ENCODE results near the gene SFMBT2.

SFMBT2 gene

DNA sequence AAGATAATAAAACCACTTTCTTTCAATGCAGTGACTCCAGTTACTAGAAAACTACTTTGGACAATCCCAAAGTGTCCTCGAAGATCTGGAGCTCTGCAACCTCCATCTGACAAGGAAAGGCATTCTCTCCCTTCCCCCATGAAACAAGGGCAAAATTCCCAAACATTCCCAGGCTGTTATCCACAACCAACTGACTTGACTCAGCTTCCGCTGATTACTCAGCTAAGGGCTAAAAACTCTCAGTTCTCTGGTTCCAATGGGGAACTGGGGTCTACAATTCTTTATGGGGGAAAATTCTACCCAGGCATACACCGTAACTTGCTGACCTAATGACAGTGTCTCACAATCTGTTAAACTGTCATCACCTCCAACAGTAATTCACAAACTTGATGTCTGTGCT lies 48.4 kb downstream of the SFMBT2 start:
- DNase-seq, result no peak

DNA sequence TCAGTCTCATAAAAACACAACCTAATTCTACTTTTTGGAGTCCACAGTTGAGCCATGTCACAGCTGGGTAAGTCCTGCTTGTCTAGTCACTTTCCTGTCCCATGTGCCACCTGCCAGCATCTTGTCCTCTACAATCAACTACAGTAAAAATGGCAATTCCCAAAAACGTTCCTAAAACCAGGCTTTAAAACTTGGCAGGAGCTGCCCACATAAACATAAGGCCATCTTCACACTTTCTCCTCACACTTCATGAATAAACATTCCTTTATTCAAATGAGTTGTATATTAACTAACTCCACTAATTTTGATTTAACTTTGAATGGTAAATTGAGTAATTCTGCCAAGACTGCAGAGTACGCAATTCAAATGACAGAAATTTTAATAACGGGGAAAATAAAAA lies 49.5 kb downstream of the SFMBT2 start:
- DNase-seq, result no peak

DNA sequence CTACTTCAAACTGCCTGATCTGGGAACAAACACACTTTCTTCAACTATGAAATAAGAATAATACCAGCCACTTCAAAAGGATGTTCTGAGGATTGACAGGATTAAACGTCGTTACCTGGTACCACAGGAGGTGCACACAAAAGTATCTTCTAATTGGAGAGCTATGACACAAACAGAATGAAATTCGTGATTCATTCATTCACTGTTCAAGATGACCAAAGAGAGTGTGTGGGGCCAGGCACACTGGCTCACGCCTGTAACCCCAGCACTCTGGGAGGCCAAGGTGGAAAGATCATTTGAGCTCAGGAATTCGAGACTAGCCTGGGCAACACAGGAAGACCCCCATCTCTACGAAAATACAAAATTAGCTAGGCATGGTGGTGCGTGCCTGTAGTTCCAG lies 50.9 kb downstream of the SFMBT2 start:
- DNase-seq, result no peak

DNA sequence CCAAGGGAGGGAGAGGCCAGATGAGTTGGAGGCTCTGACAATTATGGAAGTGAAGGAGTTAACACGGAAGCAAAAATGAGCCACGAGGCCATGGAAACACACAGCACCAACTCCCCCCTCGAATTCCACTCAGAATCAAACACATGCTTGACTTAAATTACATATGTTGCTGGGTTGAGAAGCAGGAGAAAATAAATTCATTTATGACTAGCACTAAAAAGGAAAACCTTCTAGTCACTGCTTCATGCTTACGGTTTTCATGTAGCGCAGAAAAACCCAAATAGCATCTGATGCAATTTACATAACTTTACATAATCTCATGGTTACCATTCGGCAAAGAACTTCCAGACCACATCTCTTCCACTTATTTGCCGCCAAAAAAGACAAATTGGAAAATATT lies 51.5 kb downstream of the SFMBT2 start:
- no peak for DNase-seq

DNA sequence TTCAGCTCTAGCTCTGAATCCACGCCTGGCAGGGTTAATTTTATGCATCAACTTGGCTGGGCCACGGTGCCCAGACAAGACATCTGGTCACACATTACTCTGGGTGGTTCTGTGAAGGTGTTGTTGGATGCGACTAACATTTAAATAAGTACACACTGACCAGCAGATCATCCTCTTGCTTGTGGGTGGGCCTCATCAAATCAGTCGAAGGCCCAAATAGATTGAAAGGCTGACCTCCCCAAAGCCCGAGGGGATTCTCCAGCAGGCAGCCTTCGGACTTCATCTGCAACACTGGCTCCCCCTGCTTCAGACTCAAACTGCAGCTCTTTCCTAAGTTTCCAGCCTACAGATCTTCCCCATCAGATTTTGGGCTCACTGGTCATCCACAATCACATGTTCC lies 53.6 kb downstream of the SFMBT2 start:
- DNase-seq, result no peak

DNA sequence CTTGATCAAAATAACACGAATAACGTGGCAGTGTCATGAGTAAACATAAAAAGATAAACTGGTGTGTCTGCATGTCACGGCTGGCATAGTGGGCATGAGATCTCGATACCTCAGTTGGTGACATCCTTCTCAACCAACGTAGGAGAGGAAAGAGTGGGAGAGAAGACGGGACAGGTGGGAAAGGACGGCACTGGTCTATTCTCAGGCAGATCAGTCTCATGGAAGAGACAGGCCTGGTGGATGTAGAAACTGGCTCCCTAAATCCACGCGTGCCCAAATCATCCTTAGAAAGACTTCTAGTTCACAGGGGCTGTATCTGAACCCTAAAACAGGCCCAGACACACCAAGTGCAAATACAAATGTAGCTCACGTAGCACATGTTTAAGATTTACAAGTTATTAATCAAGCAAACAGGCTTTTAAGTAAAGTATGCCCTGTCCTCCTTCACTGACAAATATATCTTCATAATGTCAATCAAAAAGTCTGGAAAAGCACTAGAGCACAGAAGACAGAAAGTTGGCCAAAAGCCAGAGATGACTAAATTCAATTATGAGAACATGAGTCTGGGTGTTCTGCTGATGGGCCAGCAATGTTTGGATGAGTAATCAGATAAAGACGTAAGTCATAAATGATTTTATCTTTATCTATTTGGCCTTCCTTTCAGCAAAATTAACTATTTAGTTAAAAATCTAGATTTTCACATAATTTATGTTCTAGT lies 56.3 kb downstream of the SFMBT2 start:
- no peak for DNase-seq

DNA sequence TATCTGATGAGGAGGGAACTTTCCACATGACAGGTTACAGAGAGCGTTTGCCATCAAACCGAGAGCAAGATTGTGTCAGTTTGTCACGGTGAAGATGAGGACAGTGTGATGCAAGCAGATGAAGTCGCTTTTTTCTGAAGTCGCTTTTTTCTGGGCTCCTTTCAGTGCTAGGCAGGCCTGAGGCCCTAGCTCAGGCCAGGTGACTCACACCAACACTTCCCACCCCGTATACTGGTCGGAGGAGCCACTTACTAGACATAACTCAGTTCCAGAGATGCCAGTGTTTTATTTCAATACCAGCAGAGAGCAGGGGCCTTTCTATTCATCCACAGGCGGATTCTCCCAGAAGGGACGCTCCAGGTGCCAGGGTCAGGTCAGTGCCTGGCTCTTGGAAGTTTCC lies 58.9 kb downstream of the SFMBT2 start:
- DNase-seq, result no peak

DNA sequence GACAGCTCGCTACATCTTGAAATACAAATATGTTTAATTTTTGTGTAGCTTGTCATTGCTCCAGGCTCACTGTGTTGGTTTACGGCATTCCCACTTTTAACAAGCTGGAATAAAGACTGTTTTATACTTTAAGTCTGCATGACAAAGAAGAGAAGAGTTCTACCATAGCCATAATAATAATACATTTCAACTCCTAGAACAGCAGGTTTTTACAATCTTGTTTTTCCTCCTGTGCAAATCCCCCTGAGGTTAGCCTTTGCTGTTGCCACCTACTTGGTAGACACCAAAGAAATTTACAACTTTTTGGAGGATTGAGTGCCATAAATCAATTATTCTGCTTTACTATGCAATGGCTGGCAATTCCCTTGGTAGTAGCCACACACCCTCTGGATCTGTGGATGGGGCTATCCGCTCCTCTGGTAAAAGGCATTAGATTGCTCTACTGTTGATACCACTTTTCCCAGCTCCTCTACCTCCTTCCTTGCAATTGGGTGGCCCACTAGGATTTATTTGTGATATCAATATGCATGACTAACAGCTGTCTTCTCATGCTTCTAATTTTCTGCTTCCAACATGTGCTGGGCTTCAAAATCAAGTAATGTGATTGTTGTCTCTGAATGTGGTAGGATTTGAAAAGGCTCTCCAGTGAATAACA lies 60.2 kb downstream of the SFMBT2 start:
- DNase-seq, result no peak

DNA sequence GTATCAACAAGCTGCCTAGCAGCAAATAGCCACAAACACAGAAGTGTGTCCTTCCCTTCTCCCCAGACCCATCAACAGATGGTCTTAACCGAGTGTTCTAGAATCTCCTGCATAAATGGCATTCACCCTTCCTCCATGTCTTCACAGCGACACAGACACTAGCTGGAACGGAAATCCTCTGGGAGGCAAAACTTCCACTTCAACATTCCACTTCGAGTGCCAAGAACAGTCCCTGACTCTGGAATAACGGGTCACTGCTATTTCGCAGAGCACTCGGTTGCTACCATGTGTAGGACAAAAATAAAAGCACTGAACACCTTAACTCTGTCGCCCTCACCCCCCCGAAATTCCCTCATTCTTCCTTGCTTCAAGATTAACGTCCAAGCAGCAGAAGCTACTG lies 65.1 kb downstream of the SFMBT2 start:
- DNase-seq, result no peak

DNA sequence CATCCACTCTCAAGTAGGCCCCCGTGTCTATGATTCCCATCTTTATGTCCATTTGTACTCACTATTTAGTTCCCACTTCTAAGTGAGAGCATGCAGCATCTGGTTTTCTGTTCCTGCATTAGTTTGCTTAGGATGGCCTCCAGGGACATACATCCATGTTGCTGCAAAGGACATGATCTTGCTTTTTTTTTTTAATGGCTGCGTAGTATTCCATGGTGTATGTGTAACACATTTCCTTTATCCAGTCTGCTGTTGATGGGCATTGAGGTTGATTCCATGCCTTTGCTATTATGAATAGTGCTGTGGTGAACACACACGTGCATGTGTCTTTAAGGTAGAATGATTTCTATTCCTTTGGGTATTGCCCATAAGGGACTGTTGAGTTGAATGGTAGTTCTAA lies 67.8 kb downstream of the SFMBT2 start:
- no peak for DNase-seq

DNA sequence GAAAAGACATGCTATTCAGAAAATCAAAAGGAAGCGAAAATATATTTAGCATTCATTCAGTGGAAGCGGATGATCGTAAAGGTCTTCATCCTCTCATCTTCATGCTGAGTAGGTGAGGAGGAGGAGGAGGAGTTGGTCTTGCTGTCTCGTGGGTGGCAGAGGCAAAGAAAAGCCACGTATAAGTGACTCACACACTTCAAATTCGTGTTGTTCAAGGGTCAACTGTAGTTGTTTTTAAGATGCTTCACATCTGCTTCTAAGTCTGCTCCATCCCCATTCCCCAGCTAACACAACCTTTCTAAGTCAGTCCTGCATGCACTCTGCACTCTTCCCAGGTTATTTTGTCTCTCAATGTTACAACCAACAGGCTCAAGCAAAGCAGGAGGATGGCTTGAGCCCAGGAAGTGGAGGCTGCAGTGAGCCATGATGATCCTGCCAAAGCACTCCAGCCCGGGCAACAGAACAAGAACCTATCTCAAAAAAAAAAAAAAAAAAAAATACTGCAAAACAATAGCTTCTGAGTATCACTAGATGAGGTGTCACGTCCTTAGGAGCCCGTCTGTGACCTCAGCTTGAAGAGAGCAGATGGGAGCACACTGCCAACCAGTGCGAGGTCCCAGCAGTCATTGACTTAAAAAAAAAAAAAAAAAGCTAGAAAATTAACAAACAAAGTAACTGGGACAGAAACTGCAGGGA lies 70.5 kb downstream of the SFMBT2 start:
- DNase-seq, result no peak

DNA sequence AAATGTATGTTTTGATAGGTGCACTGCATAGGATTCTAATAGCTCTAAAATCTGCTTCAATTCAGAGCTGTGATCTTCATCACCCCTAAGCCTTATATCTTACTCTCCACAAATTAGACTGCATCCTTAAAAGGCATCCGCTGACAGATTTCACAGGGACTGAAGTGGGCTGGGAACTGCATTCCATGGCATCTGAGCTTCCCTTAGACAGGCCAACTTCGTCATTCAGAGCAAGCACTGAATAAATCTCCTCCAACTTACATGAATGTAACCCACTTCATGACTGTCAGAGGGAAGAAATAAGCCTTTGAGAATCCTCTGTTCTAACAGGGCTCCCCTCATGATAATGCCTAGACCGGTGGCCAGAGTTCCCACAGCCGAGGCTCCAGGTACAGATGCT lies 71.3 kb downstream of the SFMBT2 start:
- DNase-seq, result no peak

DNA sequence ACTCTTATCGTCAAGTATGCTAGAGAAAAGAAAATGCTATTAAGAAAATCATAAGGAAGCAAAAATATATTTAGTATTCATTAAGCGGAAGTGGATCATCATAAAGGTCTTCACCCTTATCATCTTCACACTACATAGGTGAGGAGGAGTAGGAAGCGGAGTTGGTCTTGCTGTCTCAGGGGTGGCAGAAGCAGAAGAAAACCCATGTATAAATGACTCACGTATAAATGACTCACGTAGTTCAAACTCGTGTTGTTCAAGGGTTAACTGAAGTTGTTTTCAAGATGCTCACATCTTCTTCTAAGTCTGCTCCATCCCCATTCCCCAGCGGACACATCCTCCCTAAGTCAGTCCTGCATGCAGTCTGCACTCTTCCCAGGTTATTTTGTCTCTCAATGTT lies 72.4 kb downstream of the SFMBT2 start:
- no peak for DNase-seq

DNA sequence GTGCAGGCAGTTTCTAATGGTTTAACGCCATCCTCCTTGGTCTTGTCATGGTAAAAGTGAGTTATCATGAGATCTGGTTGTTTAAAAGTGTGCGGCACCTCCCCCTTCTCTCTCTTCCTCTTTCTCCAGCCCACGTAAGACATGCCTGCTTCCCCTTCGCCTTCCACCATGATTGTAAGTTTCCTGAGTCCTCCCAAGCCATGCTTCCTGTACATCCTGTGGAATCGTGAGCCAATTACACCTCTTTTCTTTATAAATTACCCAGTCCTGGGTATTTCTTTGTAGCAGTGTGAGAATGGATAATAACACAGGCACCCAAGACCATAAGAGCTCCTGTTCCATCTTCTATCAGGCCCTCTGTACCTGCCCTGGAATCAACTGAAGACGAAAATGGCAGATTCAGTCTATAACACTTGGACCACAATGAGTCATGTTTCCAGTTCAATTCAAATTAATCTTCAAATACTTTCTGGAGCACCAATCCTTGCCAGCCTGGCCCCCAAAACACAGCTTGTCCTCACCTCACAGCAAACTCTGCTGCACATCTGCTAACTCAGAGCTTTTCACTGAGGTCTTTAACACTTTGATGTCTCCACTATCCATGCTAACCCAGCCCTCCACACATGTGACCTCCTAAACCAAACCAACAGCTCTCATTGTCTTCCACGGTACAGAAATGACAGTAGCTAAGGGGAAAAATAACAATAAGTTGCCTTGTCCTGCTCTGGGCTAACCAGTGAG lies 73.2 kb downstream of the SFMBT2 start:
- no peak for DNase-seq

DNA sequence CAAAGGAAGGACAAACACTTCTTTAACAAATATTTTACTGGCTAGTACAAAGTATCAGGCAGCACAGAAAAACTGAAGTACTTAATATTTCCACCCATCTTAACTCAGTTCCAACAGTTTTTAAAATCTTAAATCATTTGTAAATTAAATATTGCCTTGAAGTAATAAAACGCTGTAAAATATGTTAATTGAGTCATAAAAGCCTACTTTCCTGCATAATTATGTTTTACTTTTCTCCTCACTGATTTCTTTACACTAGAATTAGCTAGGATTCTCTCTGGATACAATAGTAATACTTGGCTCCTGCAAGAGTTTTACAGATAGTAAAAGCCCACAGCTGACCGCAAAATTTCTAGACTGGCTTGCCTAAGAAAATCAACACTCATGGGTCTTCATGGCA lies 74.9 kb downstream of the SFMBT2 start:
- no peak for DNase-seq

DNA sequence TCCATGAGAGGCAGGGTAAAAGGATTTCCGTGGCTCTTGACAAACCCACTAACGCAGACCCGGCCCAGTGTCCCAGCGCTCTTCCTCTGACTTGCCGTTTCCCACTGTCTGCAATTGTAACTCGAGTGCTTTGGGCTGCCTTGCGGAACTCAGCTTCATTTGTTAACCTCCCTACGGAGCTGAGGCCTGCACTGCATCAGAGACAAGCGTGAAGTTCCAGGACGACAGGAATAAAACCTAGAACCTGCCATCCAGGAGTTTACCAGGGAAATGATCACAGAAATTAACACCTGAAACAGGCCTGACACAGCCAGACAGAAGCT lies 76.2 kb downstream of the SFMBT2 start:
- no peak for DNase-seq

DNA sequence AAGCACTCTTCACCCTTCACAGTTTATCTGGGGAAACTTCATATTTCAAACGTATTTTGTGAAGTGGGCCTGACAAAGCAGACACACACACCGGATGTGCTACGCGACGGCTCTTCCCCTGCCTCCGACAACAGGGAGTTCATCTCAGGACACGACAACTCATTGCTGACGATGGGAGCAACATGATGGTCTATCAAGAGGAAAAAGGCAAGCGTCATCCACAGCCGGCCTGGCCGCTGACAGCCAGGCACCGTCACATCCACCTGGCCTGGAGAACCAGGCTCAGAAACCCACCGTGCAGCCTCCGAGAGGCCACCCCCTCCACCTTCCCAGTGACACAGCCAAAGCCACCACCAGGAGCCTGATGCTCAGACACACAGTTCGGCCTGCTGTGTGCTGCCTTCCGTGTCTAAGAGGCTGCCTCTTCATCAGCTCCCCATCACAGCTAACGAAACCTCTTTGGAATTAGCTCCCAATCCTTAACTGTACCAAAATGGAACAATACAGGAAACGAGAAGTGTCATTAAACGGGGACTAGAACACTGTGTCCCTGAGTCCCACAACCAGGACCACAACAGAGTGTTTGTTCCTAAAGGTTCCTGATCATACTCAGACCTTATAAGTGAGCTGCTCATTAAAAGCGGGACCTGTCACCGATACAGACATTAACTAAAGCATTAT lies 76.7 kb downstream of the SFMBT2 start:
- no peak for DNase-seq

DNA sequence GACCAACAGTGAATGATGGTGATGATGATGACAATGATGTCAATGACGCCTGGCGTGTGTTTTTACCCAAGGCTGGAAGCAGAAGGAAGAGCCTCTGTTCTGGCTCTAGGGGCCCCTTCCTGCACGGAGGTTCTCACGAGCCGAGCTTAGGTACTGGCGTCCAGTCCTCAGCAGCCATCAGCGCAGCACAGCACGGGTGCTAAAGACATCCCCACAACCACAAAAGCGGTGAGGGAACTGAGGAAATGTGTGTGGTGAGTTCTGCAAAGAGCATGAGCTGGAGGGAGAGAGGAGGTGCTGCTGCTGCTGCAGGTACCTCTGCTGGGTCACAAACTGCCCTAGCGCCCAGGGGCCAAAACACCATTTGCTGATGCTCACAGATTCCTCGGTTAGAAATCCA lies 81.6 kb downstream of the SFMBT2 start:
- no peak for DNase-seq

DNA sequence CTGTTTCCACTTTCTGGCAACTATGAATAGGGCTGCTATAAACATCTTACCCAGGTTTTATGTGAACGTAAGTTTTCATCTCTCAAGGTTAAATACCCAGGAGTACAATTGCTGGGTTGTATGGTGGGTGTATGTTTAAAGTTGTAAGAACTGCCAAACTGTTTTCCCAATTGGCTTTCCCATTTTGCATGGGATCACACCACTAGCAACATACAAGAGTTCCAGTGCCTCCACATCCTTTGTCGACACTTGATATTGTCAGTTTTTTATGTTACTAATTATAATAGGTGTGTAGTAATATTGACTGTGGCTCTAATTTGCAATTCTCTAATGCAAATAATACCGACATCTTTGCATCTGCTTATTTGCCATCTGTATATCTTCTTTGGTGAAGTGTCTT lies 82.9 kb downstream of the SFMBT2 start:
- DNase-seq, result no peak

DNA sequence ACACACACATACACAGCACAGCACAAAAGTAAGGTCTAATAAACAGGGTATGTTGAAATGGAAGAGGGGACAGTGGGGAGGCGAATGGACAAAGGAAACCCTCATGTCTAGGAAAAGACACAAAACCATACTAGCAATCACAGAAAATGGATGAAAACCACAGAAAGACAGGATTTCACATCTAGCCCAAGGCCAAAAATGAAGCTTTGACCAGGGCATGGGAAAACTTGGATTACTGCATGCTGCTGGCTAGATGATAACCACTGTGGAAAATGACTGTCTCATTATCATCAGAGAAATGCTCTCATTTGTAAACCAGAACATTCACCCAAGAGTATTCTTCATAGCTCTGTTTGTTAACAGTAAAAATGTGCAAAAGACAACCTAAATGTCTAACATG lies 88.2 kb downstream of the SFMBT2 start:
- DNase-seq, result no peak

DNA sequence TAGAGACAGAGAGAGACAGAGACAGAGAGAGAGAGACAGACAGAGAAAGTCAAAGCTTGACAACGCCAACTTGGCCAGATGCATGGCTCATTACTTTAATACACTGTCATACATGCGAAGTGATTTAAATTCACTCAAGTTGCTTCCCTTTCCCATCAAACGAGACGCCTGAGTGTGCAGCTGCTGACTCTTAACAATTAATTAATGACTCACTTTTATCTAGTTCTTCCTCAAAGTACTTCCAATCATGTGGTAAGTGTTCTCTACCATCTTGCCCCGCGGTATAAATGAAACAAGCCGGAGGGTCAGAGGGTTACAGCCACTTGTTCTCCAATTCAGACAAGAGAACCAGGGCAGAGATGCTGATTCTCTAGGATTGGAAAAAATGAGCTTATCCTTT lies 90.8 kb downstream of the SFMBT2 start:
- no peak for DNase-seq

DNA sequence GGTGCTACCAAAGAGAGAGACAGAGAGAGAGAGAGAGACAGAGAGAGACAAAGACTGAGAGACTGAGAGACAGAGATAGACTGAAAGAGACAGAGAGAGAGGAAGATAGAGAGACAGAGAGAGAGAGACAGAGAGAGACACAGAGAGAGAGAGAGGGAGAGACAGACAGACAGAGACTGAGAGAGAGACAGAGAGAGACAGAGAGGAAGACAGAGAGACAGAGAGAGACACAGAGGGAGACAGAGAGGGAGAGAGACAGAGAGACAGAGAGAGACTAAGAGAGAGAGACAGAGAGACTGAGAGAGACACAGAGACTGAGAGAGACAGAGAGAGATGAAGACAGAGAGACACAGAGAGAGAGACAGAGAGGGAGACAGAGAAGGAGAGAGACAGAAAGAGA lies 91.2 kb downstream of the SFMBT2 start:
- DNase-seq, result no peak

DNA sequence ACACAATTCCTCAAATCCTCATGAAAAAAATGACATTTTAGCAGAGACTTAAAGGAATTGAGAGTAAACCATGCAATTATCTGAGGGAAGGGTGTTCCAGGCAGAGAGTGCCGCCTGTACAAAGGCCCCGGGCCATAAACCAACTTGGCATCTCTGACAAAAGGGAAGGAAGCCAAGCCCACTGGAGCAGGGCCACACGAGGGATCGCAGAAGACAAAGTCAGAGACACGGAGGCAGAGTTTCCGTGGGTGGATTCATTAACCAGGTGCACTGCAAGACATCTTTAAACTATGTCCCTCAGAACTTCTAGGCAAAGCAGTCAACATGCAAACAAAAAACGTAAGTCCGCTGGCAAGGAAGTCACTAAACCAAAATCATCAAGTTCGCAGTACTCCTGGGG lies 92.0 kb downstream of the SFMBT2 start:
- no peak for DNase-seq
